ENCODE data around the gene CUTA.

CUTA gene

DNA sequence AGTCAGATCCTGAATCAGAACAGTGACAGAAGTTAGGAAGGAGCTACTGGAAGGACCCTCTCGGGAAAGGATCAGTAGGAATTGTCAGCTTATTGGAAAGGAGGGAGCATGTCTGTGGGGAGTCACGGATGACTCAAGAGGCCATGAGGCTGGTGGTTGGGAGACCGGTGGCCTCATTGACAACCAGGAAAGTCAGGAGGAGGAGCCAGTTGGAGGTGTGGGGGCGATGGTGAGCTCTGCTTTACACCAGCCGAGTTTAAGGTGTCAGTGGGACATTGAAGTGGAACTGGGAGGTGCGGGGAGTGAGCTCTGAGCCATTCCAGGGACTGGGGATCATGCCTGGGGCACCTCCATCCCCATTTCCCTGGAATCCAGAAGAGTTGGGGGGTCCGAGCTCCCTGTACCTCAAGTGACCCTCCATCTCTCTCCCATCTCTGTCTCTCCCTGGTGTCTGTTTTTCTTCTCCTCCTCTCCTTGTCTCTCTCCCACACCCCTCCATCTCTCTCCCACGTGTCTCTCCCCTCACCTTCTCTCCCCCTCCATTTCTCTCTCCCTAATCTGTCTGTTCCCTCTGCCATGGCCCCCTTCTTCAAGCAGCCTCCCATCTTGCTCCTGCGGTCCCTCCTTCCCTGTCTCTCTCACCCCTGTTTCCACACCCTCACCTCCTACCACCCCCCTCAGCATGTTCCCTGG is 22.2 kb upstream of the CUTA start:
- no peak for DNase-seq (ENCODE audit: low read depth in 2 of 2, low spot score in 1 of 2)

DNA sequence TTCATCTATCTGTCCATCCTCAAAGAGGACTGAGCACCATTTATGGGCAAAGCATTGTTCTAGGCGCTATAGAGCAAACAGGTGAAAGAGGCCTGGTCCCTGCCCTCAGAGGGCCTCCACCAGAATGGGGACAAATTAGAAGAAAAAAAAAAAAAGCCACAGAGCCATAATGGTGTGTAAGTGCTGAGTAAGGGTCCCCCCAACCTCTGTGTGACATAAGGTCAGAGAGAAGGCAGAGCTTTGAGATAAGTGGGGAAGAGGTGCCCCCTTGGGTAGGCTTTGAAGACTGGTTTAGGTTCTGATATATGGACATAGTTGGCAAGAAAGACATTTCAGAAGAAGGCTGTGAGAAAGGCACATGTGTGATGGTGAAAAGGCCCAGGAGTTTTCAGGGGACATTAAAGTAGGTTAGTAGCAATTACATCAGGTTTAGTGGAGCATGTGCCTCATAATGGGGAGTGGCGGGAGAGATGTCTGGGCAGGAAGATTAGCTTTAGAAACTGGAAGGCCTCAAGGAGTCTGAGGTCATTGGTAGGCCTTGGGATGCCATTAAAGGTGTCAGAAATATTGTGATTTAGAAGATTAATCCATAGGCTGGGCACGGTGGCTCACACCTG is 21.2 kb upstream of the CUTA start:
- DNase-seq (ENCODE audit: low read depth in 2 of 2, low spot score in 1 of 2): no peak

DNA sequence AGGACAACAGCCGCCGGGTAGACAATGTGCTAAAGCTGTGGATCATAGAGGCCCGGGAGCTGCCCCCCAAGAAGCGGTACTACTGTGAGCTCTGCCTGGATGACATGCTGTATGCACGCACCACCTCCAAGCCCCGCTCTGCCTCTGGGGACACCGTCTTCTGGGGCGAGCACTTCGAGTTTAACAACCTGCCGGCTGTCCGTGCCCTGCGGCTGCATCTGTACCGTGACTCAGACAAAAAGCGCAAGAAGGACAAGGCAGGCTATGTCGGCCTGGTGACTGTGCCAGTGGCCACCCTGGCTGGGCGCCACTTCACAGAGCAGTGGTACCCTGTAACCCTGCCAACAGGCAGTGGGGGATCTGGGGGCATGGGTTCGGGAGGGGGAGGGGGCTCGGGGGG is 19.8 kb upstream of the CUTA start:
- DNase-seq (ENCODE audit: low read depth in 2 of 2, low spot score in 1 of 2): no peak

DNA sequence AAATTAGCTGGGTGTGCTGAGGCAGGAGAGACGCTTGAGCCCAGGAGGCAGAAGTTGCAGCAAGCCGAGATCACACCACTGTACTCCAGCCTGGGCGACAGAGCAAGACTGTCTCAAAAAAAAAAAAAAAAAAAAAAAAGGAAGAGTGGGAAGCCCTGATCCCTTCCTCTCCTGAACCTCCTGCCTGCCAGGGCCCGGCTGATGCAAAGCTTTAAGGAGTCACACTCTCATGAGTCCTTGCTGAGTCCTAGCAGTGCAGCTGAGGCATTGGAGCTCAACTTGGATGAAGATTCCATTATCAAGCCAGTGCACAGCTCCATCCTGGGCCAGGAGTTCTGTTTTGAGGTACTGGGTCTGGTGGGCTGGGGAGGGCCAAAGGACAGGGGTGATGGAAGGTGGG is 17.1 kb upstream of the CUTA start:
- no peak for DNase-seq (ENCODE audit: low read depth in 2 of 2, low spot score in 1 of 2)

DNA sequence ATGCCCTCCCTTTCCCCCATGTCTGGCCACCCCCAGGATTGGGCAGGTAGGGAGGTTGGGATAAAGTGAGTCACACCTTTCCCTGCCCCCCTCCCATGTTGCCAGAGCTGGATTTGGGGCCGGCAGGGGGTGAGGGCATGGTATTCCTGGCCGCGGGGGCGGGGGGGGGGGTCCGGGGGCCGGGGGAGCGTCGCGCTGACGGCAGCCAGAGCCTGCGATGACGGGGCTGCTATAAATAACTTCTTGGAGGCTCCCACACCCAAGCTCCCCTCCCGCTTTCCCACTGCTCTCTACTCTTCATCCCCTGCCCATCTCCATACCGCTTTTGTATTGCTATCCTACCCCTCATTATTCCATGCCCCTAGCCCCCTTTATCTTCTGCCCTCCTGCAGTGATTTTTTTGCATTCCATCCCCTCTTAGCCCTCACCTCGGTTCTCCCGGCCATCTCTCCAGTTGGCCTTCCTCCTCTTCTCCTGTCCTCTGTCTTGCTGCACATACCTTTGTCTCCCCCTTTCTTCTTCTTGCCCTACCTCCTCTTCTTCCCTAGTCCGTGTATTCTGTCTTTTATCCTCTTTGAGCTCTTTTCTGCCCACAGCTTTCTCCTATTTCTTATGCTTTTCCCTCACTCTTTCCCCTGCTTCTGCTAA is 15.8 kb upstream of the CUTA start:
- DNase-seq (ENCODE audit: low read depth in 2 of 2, low spot score in 1 of 2): no peak

DNA sequence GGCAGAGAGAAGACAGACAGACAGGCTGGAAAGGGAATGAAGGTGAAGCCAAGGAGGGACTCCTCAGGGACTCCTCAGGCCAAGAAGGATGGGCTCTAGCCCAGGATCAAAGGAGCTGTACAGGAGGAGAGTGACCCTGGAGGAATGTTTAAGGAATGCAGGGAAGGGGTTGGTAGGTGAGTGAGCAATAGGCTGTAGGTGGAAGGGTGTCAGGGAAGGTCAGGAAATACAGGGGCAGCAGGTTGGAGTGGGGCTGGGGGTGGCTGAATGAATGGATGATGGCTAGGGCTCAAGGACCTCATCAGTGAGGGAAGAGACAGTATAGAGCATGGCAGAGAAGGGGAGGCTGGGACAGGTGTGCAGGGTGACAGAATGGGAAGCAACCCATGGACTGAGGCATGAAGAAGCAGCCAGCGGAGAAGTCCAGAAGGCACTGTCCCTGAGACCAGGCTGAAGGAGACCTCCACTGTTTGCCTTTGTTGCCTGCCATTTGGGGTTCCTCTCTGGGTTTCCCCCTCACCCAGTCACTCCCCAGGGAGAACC is 15.2 kb upstream of the CUTA start:
- no peak for DNase-seq (ENCODE audit: low read depth in 2 of 2, low spot score in 1 of 2)

DNA sequence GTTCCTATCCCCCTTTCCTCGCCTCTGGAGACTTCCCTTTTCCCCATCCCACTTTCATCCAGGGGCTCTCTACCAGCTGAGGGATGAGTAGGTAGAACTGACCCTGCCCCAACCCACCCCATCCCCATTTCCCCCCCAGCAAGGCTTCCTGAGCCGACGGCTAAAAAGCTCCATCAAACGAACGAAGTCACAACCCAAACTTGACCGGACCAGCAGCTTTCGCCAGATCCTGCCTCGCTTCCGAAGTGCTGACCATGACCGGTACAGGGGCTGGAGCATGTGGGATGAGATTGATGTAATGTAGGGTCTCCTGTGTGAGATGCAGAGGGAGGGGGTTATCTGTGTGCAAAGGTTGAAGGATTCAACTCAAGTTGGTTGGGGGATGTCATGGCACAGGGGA is 14.6 kb upstream of the CUTA start:
- no peak for DNase-seq (ENCODE audit: low read depth in 2 of 2, low spot score in 1 of 2)

DNA sequence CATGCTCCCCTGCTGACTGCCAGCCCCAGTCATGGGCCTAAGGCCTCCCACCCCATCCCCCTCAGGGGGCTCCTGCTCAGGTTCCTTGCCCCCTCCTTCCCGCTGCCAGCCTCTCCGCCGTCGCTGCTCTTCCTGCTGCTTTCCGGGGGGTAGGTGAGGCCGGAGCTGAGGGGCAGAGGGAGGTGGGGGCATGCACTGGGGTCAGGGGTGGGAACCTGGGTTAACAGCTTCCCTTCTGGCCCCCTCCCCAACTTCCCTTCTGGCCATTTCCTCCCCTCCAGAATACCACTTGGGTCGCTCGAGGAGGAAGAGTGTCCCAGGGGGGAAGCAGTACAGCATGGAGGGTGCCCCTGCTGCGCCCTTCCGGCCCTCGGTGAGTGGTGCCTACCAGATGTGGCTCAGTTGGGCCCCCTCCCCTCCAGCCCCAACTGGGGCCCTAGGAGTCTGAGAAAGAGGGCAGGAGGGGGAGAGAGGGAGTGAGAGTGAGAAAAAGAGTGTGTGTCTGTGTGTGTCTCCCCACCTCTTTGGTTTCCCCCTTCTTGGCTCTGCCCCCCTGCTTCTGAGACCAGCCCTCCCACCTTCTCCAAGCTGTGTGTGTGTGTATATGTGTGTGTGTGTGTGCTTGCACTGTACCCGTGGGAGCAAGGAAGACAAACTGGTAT is 14.1 kb upstream of the CUTA start:
- DNase-seq (ENCODE audit: low read depth in 2 of 2, low spot score in 1 of 2): no peak

DNA sequence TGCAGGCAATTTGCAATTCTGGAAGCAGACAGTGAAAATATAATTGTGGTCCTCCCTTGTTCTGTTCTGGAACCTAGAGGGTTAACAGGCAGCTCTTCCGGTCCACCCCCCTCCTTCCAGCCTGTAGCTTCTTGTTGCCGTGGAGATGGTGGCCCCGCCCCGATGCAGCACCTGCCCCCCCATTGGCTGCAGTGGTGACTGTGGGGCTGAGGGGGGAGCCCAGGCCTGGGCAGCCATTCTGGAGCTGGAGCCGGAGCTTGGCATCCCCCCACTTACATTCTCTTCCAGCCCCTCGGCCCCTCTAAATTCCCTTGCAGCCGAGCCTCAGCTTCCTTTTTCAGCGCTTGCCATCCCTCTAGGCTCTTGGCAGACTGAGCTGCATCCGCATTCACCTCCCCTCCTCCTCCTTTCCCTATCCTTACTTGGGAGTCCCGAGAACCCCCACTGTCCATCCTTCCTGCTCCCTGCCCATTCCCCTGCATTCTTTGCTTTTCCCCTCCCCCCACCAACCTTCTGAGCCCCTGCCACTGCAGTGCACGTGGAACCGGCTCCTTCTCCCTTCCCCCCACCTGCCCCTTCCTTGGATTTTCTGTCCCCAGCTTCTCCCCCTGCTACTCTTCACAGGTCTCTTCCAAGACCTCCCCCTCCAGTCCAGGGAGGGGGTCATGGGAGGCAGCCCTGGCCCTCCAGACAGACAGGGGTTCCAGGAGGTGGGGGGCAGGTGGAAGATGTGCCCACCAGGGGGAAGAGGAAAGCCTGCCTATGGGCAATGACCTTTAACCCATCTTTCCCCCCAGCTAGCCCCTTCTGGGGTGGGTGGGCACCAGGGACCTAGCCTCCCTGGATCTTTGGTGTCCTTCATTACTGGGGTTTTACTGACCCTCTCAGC is 13.3 kb upstream of the CUTA start:
- peak in 1 of 2 donors; percentile 66 for DNase-seq (ENCODE audit: low read depth in 2 of 2, low spot score in 1 of 2)

DNA sequence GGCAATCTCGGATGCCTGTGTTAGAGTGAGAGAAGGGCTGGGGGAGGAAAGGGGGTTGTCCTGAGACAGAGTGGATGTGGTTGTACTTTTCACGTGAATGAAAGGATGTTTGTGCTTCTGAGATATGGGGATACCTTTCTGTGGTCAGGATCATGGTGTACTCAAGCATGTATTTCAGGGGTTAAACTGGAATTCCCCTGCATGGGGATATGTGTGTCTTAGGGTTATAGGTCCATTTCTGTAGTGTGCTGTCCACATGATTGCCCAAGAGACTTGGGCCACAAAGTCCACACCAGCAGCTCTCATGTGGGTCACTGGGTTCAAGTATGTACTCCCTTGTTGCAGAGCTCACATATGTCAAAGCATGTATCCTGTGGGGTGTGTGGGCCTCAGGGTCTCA is 12.4 kb upstream of the CUTA start:
- DNase-seq (ENCODE audit: low read depth in 2 of 2, low spot score in 1 of 2): no peak

DNA sequence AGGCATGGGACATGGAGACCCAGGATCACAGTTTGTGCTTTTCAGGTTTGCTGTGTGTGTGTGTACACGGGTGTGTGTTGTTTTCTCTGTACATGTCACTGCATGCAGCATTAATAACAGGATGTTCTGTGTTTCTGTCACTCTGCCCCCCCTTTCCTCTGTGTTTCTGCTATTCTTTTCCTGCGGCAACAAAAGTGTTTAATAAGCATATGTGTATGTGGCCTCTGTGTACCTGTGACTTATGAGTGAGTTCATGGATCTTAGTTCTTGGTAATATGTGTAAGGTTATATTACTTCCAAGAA is 11.8 kb upstream of the CUTA start:
- DNase-seq (ENCODE audit: low read depth in 2 of 2, low spot score in 1 of 2): no peak

DNA sequence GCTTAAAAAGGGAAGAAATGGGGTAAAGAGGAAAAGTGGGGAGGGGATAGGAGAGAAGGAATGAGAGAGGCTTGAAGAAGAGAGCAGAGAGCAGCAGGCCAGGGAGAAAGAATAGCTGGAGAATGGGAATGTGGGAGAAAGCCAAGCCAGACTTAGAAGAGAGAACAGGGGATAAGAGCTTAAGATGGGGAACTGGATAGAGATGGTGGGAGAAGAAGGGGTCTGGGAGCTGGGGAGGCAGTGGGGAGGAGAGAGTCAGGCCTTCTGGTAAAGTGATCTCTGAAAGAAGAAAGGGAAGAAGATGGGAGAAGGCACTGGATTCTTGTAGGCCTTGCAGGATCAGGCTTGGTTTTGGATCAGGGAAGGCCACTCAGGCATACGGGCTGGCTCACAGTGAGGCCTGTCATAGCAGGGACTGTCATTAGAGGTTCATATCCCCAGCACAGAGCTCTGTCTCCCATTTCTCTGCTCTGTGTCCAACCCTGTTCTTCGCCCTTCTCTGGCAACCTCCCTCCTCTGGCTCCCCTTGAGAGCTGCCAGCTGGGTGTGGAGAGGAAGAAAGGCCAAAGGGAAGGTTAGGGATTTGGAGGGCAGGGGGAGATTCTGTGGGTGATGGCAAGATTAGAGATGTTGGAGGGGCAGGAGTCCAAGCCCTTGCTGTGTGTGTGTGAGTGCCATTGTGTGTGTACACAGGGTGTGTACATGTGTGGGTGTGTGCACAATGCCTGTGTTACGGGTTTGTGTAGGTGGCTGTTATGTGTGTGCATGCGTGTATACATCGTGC is 11.3 kb upstream of the CUTA start:
- DNase-seq (ENCODE audit: low read depth in 2 of 2, low spot score in 1 of 2): no peak

DNA sequence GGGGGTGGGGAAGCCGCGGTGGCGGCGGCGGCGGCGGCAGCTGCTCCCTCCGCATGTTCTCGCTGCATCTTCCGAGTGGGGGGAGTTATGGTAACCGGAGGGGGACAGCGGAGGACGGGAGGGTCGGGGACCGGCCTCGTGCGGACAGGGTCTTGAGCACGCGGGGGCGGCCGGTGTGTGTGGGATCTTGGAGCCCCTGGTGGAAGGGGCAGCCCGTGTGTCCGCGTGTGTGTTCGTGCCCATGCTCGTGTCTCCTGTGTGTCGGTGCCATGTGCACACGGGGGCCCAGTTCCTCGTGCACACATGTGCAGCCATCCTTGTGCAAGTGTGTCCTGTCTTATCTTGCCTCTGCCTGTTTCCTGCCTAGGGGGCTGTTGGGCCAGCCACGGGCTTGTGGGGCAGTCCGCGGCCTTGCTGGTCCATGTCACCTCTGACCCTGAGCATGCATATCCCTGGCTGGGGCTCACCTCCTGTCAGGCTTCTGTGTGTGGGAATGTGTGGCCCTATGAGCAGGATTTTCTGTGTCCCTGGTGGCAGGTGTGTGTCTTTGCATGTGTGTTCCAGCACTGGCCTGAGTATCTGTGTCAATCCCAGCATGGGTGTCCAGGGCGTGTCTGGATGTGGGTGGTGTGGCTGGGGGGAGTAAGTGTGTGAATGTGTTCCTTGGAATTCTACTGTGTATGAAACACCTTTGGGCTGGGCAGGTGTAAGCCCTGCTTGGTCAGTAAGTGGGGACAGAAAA is 10.5 kb upstream of the CUTA start:
- no peak for DNase-seq (ENCODE audit: low read depth in 2 of 2, low spot score in 1 of 2)

DNA sequence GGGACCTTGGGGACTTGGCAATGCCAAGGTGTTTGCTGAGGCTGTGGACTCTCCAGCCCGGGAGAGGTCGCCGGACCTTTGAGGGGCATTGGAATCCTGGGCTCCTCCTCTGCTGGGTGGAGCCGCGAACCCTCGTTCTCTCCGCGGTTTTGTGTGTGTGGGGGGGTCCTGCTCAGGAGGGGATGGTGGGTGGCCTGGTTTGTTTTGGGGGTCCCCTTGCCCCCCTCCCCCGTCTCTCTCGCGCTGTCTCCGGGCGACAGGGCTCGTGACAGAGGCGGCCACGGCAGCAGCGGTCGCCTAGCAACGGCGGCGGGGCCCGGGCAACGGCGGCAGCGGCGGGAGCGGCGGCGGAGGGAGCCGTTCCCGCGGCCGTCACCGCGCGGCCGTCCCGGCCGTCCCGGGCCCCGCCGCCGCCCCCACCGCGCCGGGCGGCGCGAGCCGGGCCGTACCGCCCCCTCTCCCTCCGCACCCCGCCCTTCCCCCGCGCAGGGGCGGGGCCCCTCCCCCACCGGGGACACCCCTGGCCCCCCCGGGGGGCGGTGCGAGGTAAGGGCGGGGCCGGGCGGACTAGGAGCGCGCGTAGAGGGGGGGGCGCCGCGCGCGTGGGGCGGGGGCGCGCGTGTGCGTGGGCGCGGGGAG is 9.8 kb upstream of the CUTA start:
- DNase-seq (ENCODE audit: low read depth in 2 of 2, low spot score in 1 of 2): peak in 1 of 2 donors; percentile 46

DNA sequence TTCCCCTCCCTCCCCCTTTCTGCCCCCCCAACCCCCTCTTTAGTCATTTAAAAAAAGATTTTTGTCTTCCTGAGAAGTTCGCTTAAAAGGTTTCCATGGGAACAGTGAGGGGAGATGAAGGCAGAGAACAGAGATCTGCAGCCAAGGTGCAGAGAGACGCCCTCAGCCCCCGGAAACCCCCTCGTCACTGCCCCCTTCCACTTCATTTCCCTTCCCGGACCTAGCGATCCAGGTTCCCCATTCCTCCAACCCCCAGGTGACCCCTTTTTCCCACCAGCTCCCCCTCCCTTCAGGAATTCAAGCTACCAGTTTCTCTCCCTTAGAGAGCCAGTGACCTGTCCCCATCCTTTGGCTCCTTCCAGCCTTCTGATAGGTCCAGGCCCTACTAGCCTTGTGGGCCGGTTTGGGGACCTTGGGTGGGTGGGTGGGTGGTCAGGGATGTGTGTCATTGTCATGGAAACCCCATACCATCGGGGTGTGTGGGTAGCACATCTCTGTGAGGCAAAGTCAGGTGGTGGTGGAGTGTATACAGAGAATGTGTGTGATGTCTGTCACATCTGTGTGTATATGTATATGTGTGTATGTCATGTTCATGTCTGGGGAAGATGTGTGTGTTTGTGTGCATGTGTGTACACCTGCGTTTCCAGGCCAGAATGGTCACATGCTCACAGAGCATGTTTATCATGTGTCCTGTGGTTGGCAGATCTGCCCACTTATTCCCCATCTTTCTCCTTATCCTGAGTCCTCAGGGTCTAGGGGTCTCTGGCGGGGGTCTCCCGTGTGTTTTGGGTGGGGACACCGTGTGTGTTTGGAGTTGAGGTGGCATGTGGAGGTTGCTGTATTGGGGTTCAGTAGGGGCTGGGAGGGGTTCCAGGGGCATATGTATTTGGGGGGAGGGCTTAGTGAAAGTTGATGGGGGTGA is 8.9 kb upstream of the CUTA start:
- no peak for DNase-seq (ENCODE audit: low read depth in 2 of 2, low spot score in 1 of 2)

DNA sequence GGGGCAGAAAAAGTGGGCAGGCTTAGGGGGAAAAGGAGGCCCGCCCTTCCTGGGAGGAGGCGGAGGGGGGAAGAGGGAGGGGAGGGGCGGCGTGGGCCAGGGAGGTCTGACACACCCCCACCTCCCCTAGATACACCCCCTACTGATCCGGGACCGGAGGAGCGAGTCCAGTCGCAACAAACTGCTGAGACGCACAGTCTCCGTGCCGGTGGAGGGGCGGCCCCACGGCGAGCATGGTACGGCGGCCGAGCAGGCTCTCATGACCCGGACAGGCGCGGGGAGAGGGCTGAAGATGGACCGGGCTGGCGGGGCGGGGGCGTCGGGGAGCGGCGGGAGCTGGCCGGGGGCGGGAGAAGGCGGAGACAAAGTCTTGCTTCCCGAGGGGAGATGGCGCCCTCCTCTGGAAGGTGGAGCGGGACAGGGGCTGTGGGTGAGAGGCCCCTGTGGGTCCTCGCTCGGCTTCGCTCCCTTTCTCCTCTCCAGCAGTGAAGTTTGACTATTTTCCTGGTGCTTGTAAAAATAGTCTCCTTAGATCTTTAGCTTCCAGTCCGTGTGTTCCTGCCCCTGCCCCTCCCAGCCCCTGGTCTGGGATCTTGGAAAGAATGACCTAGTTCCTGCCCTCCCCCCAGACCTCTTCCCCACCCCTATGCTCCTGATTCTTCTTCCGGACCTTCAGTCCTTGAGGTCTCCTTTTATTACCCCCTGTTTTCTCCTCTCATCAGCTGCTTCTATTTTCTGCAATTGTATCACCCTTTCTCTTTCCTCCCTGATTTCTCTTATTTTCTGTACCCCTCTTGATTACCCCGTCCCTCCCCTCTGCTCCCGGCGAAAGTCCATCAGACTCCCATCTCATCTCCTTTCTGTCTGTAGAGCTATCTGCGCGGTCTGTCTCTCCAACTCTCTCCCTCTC is 8.0 kb upstream of the CUTA start:
- DNase-seq (ENCODE audit: low read depth in 2 of 2, low spot score in 1 of 2): peak; percentile 62 to 70
